NCI-H460 (cell line): ENCODE results near the gene GNPNAT1. TPM values are rescaled to one million over a fixed set of nuclear protein-coding genes. Genes with fewer than 3 reads are reported as not detected.
"Not testable (repeated sequence)": the region's sequence is repeated elsewhere in the genome, so short reads cannot be mapped to it uniquely, and the experiment has no call there.

ENCODE experiments used
- DNase-seq: peaks from one replicate; pipeline ENCODE4 v3.0.0-alpha.2; 2016; ENCODE audit warnings: low read depth; ENCODE audit errors: extremely low read depth
- small RNA-seq, 2 experiments: library from RNA; depleted of rRNA; stranded (forward); fragments of <200 nt; gene quantifications; one replicate each; pipeline ENCODE3, GENCODE V24; 2014
- total RNA-seq: library from RNA; depleted of rRNA; stranded (reverse); fragments of >200 nt; shearing (Covaris generic); gene quantifications from 2 replicates; pipeline ENCODE4 v1.2.3, GENCODE V29; 2014; rRNA removed

Gene GNPNAT1
- total RNA-seq, 1 experiment from 2014 or later, result 66.5 TPM

- DNase-seq, result peak; percentile 98
Measured at GRCh38 chr14:52729925-52730708, 61.3 kb downstream of the GNPNAT1 start, which contains the start of gene STYX. Gene STYX, plus strand, starts transcription at chr14:52730166. Its CDS starts 309 bp downstream, at chr14:52730475.

GRCh38 chr14:52729585-52729924, 61.9 kb downstream of the GNPNAT1 start:
- DNase-seq, result no peak

- DNase-seq, result not testable (repeated sequence)
Measured at GRCh38 chr14:52729035-52729434, 62.4 kb downstream of the GNPNAT1 start.

- not testable (repeated sequence) for DNase-seq
Measured at GRCh38 chr14:52727509-52727908, 63.9 kb downstream of the GNPNAT1 start.

Small RNAs within 50 kb of the gene (small RNA-seq; reads per million reads assigned to genes)
- gene AL139317.2, result 0 to 0.06 reads per million in 2 experiments

Other genes with a start within 250 kb of the GNPNAT1 start
- 2.7 and 3.4 TPM in 2 replicates for gene TXNDC16, start 239.1 kb downstream of the GNPNAT1 start, total RNA-seq
- not detected in 2 replicates for gene GPR137C, start 238.8 kb downstream of the GNPNAT1 start, total RNA-seq
- 91.7 and 97.9 TPM in 2 replicates for gene ERO1A, start 96.0 kb downstream of the GNPNAT1 start, total RNA-seq
- gene PSMC6, start 84.4 kb downstream of the GNPNAT1 start, total RNA-seq, result 170 and 183 TPM in 2 replicates
- 13.3 and 15.7 TPM in 2 replicates for gene STYX, start 61.4 kb downstream of the GNPNAT1 start, total RNA-seq
- 62.2 and 62.3 TPM in 2 replicates for gene FERMT2, start 159.4 kb upstream of the GNPNAT1 start, total RNA-seq